GM21619 (cell line): ENCODE measurements around the gene RPL5.
A peak's percentile ranks its signal among the peaks of the same experiment; 100 is the strongest.

Experiments
- ATAC-seq: cut with Tn5 transposase; IDR thresholded peaks from one replicate; pipeline ENCODE4 v1.9.1; 2021; ENCODE audit not compliant: unreplicated experiment

RPL5 gene

DNA sequence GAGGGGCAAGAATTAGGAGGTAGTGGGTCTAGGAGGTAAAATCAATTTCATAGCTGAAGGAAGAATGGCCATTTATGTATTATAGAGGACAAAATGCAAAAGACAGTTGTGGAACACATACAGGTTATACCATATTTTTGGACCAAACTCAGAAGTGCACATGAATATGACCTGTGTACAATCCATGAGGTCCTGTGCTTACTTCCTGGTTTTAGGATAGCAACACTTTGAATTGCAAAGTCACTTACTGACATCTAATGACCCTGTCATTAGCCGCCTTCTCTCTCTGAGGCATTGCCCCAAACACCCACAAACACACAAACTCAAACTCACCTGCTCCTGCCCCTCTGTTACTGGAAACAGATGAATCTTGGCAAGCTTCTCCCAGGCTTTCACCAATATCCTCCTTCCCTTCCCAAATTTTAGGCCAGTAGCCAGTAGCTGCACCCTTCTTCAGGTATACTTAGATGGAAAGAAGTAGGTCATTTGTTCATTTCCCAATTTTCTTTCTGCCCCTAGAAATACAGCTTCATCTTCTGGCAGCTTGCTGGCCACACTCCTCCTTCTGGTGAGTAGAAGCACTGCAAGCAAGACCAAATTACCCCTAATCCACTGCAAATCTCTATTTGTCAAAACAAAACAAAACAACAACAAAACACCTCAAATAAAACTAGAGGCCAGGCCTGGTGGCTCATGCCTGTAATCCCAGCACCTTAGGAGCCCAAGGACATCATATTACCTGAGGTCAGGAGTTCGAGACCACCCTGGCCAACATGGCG lies 13.7 kb upstream of the RPL5 start:
- peak; percentile 81 for ATAC-seq

DNA sequence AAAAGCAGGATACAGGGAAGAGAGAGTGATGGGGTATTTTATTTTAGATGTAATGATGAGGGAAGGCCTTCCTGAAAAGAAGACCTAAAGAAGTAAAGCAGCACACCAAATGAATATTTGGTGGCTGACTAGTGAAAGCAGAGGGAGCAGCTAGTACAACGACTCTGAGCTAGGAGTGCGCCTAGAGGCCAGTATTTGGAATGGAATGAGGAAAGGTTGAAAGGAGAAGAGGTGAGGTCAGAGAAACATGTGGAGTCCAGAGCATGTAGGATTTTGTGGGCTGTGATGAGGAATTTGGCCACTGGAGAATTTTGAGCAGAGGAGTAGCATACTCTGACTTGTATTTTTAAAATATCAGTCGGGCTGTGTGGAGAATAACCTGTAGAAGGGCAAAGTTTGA lies 11.8 kb upstream of the RPL5 start:
- no peak for ATAC-seq

GRCh38 chr1:92820551-92820950 lies 11.3 kb upstream of the RPL5 start:
- ATAC-seq, result no peak

GRCh38 chr1:92822879-92823278 lies 9.0 kb upstream of the RPL5 start:
- no peak for ATAC-seq

GRCh38 chr1:92826792-92827191 lies 5.0 kb upstream of the RPL5 start:
- no peak for ATAC-seq

- no peak for ATAC-seq
Measured at GRCh38 chr1:92831368-92831761, 475 bp upstream of the RPL5 start.

DNA sequence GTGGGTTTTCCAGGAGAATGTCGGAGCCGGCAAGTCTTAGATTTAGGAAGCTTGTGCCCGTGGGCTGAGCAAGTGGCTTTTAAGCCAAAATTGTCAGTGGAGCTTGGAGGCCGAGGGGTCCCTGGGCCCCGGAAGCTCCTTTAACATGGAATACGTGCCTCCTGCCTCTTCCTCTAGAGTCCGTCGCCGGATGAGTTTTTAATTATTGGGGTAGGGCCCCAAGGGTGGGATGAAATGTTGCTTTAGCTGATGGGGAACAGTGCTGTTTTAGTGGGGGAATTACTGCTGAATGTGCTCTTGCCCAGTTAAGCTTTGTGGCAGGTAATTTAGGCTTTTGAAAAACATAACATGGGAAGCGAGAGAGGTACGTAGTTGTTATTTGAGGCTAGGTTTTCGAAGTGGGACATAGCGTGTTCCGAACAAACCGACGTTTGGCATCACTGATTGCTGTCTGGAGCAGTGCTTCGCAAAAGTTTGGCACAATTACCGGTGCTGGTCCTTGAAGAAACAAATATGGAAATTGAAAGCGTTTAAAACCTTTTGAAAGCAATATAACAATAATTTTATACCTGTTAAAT lies 786 bp downstream of the RPL5 start:
- ATAC-seq, result no peak

DNA sequence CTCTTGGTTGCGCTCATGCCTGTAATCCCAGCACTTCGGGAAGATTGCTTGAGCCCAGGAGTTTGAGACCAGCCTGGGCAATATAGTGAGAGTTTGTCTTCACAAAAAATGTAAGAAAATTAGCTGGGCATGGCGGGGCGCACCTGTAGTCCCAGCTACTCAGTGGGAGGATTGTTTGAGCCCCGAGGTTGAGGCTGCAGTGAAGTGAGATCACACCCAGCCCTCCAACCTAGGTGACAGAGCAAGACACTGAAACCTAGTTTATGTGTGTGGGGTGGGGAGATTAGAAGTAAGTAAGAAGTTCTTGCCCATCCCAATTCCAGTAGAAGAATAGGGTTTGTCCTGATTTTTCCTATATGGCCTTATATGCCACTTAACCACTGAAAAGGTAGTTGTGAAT lies 2.0 kb downstream of the RPL5 start:
- ATAC-seq, result no peak

DNA sequence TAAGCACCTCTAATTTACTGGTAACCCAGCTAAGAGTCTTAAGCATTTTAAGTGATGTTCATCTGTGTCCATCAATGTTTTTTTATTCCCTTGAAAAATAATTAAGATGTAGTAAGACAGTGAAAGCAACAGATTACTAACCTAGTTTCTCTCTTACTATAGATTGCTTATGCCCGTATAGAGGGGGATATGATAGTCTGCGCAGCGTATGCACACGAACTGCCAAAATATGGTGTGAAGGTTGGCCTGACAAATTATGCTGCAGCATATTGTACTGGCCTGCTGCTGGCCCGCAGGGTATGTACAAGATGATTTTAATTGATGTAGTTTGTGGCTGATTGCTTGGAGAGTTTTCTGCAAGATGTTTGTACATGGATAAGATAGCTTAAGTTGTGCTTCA lies 2.8 kb downstream of the RPL5 start:
- ATAC-seq, result no peak

DNA sequence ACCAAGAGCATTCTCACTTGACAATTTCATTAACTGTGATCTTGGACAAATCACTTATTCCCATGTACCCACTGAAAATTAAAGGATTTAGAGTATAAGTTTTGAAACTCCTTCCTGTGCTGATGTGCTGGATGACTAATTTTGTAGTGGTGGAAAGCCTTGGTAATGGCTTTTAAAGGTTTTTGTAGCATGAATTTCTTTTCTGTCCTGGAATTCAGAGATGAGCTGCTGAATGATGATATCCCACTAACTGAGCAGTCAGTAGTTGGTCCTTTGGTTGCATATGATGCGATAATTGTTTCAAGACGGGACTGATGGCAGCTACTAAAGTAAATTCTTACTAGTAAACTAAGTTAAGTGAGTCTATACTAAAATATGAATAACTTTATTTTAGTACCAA lies 5.2 kb downstream of the RPL5 start:
- ATAC-seq, result no peak

- ATAC-seq, result no peak
Measured at GRCh38 chr1:92838519-92838918, 6.7 kb downstream of the RPL5 start.

DNA sequence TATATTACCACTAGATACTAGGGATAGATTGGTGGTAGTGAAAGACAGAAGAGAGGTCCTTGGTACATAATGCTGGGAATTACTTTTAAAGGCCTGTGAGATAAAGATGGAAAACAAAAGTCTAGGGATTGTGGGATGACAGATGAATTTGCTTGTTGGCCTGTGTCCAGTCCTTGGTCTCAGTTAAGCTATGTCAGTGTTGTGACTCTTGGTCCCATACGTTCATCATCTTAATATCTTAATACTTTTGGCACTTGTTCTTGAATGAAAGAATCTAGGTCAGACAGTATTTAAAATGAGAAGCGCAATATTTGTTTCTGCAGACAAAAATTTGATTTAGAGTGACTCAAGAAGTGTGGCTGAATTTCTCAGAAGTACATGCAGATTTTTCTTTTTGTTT lies 7.6 kb downstream of the RPL5 start:
- no peak for ATAC-seq

DNA sequence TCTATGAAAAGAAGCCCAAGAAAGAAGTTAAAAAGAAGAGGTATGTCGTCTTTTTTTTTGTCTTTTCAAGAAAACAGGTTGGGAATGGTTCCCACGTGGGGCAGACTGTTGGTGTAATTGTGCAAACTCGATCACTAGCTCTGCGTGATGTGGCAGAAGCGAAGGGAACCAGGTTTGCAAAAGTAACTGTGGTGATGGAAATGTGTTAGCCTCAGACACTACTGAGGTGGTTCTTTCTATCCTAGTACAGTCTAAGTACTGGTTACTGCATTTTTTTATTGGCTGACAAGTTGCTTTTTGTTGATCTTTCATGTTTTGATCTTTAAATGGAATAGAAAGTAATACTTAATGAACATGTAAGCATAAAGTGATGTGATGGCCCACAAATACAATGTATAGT lies 8.8 kb downstream of the RPL5 start:
- no peak for ATAC-seq

DNA sequence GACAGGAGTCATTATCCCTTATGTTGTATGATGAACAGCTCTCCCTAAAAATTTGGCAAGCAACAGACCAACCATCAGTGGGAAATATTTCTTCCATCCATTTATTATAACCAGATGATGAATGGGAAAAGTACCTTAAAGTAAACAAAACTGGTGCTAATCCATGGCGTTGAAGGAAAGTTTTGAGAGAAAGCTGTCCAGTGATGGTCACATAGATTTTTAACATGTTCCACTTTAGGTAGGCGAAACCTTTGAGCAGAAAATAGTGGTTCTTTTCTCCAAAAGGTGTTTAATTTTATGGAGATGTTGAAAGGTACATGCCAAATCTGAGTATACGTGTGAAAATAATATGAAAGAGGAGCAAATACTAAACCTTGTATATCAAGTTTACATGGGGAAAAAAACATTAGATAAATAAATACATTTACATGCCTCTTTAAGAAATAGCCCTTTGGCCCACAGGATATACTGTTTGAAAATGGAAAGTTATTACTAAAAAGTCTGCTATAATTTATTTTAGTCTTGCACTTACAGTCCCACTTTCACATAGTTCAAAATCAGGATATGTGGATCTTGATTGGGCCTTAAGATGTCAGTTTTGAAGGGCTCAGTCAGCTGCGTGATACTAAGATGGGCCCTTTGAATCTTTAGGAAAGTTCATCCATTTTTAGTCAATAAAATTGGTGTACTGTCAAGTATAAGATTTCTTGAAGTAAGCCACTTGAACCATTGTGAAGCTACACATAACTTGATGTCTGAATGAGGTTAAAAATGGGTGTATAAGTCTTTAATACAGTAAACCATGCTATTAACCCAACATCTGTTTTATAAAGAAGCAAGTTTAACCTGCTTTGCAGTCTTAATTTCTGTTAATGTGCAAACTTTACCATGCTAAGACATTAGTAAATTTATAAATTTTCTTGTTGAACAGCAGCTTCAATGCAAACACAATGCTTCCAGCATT lies 10.5 kb downstream of the RPL5 start:
- no peak for ATAC-seq

DNA sequence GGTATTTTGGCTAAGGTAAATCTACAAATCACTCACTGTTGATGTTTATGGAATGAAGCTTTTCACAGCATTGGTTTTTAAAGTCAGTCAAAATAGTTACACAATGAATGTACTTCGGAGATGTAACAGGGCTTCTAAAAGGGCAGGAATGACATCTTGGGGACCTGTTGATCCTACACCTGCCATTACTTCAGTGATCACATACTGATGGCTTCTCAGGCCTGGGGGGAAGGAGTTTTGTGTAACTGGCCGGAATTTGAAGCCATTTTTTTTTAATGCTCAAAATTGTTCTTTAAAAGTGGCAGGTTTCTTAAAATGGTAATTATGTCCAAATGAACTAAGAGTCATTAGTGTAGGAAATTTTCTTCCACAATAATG lies 11.2 kb downstream of the RPL5 start:
- no peak for ATAC-seq

- no peak for ATAC-seq
Measured at GRCh38 chr1:92843429-92844352, 11.9 kb downstream of the RPL5 start.

DNA sequence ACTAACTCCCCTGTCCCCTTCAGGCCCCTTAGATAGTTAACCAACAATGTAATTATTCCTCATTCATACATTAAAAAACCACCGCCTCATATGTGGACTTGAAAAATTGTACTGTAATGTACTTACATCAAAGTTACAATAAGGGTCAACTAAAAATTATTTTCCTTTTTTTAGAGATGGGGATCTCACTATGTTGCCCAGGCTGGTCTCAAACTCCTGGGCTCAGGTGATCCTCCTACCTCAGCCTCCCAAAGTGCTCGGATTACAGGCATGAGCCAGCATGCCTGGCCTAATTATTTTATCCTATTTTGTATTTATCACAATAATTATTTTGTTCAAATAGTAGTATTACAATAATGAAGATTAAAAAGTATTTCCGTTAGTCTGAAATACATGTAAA lies 12.6 kb downstream of the RPL5 start:
- ATAC-seq, result no peak

DNA sequence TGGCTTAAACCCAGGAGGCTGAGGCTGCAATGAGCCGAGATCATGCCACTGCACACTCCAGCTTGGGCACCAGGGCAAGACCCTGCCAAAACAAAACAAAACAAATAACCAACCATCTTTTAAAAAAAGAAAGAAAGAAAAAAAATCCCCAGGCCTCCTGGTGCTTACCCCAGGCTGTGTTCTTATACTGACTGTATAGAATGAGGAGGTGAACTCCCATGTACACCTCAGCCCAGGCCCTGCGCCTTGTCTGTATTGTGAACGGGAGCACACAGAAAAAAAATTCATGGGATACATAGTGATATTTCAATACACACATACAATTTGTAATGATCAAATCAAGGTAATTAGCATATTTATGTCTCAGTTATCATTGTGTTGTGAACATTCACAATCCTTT lies 14.1 kb downstream of the RPL5 start:
- ATAC-seq, result no peak

DNA sequence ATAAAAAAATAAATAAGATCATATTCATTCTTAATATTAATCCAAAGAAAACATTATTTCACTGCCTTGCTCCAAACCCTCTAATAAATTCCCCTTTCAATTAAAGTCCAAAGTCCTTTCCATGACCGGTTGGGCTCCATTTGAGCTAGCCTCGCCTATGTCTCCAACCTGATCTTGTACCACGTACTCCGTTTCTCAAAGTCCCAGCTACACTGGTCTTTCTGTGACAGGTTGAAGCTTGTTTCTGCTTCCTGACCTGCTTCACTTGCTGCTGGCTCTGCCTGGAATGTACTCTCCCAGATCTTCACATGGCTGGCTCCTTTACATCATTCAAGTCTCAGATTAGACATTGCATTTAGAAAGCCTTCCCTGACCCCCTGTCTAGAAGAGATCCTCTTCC lies 16.4 kb downstream of the RPL5 start:
- no peak for ATAC-seq

GRCh38 chr1:92850019-92850418 lies 18.2 kb downstream of the RPL5 start:
- no peak for ATAC-seq

GRCh38 chr1:92851729-92852128 lies 19.9 kb downstream of the RPL5 start:
- no peak for ATAC-seq
